Anterior cingulate cortex (tissue), 58 donors: ENCODE measurements around the gene RPS4Y1.
"Not testable (repeated sequence)": the region's sequence is repeated elsewhere in the genome, so short reads cannot be mapped to it uniquely, and the experiment has no call there.

Experiments used
- DNase-seq, 58 donors: peaks; one replicate each; lab custom pipeline; 2025; lab: John Stamatoyannopoulos, UW

RPS4Y1 gene

GRCh38 chrY:2841471-2841893 is at the start of gene RPS4Y1:
Gene RPS4Y1, plus strand, starts transcription at chrY:2841602. Its CDS starts 23 bp downstream, at chrY:2841625.
- DNase-seq: peak in 32 of 58 donors; percentile 0 to 62 (median 22)

- no peak for DNase-seq
Observed at GRCh38 chrY:2796977-2797523, 44.4 kb upstream of the RPS4Y1 start.

- DNase-seq: no peak
Observed at GRCh38 chrY:2797991-2798390, 43.4 kb upstream of the RPS4Y1 start.

GRCh38 chrY:2800246-2800645 is 41.2 kb upstream of the RPS4Y1 start:
- DNase-seq: no peak

GRCh38 chrY:2817146-2817896 is 24.1 kb upstream of the RPS4Y1 start:
- not testable (repeated sequence) for DNase-seq

- no peak for DNase-seq
Observed at GRCh38 chrY:2824471-2824870, 16.9 kb upstream of the RPS4Y1 start.

- DNase-seq: no peak
Observed at GRCh38 chrY:2828497-2828896, 12.9 kb upstream of the RPS4Y1 start.

- DNase-seq: no peak
Observed at GRCh38 chrY:2835230-2835629, 6.2 kb upstream of the RPS4Y1 start.

GRCh38 chrY:2837078-2837477 is 4.3 kb upstream of the RPS4Y1 start:
- no peak for DNase-seq

- no peak for DNase-seq
Observed at GRCh38 chrY:2837932-2838331, 3.5 kb upstream of the RPS4Y1 start.

- DNase-seq: no peak
Observed at GRCh38 chrY:2846791-2847190, 5.4 kb downstream of the RPS4Y1 start.

- no peak for DNase-seq
Observed at GRCh38 chrY:2848384-2848783, 7.0 kb downstream of the RPS4Y1 start.

- DNase-seq: no peak
Observed at GRCh38 chrY:2849368-2849767, 8.0 kb downstream of the RPS4Y1 start.

- no peak for DNase-seq
Observed at GRCh38 chrY:2854145-2854774, 12.9 kb downstream of the RPS4Y1 start.

GRCh38 chrY:2857068-2857467 is 15.7 kb downstream of the RPS4Y1 start:
- no peak for DNase-seq

GRCh38 chrY:2857686-2858085 is 16.3 kb downstream of the RPS4Y1 start:
- no peak for DNase-seq

GRCh38 chrY:2859782-2860181 is 18.4 kb downstream of the RPS4Y1 start:
- no peak for DNase-seq

- no peak for DNase-seq
Observed at GRCh38 chrY:2860511-2860910, 19.1 kb downstream of the RPS4Y1 start.

- no peak for DNase-seq
Observed at GRCh38 chrY:2866581-2866980, 25.2 kb downstream of the RPS4Y1 start.

- DNase-seq: peak in 12 of 58 donors; percentile 0 to 6 (median 0)
Observed at GRCh38 chrY:2867469-2867868, 26.1 kb downstream of the RPS4Y1 start.

- no peak for DNase-seq
Observed at GRCh38 chrY:2868035-2868607, 26.7 kb downstream of the RPS4Y1 start.
